K562 (cell line): Measurements from ENCODE around the gene DBI. TPM values are rescaled to one million over a fixed set of nuclear protein-coding genes. Genes with fewer than 3 reads are reported as not detected.

Source experiments
- ATAC-seq: fragments of 200-7000 bp; cut with Tn5 transposase; 3 replicates; pipeline ENCODE4 v1.9.1; 2020; ENCODE audit warnings: moderate library complexity
- BruUV-seq: library from RNA; stranded (reverse); fragments of 400-500 nt; replicated peaks from 2 replicates; lab custom pipeline; 2021; lab: Mats Ljungman, UMichigan
- CTCF ChIA-PET: fragments of 300-600 bp; formaldehyde crosslinking; extraction: SDS; loops from one replicate; lab custom pipeline; 2021; ENCODE audit warnings: low intra/inter-chr PET ratio; lab: Yijun Ruan, JAX
- POLR2A ChIA-PET: fragments of 300-600, 350-650 bp; sonication (Branson Sonifier 250); formaldehyde crosslinking; extraction: SDS; loops from one replicate; lab custom pipeline; 2021; ENCODE audit warnings: antibody characterized with exemption, inconsistent platforms; lab: Yijun Ruan, JAX
- DNase-seq, 4 experiments: peaks; one replicate each; pipeline versions ENCODE4 v3.0.0 to v3.0.0-alpha.2; 2011 to 2018; ENCODE audit warnings: low spot score in 3 of 4, mixed read lengths in 3 of 4; ENCODE audit errors: extremely low read depth in 1 of 4
- FAIRE-seq: peaks from 2 replicates; lab custom pipeline; 2011; peaks lifted over from hg19 to GRCh38; lab: Jason Lieb, UNC
- H2AFZ ChIP-seq: 2 replicates; pipeline ENCODE4 v1.6.0; 2011; ENCODE audit warnings: low read depth, low read length, control low read depth, inconsistent platforms
- H3K27ac ChIP-seq: fragments of 200-600 bp; 3 replicates; pipeline ENCODE4 v1.8.0; 2011; ENCODE audit warnings: low read depth, mild to moderate bottlenecking, control low read depth, inconsistent platforms, low read length, moderate library complexity, mixed read lengths; ENCODE audit errors: extremely low read depth
- H3K27me3 ChIP-seq, 2 experiments: fragments of 300-600 bp in 1 of 2; 2 replicates in 1 of 2; 3 replicates in 1 of 2; pipeline versions ENCODE4 v1.6.0 to v1.8.0; 2011; ENCODE audit warnings: inconsistent platforms in 2 of 2, low read length in 2 of 2, mild to moderate bottlenecking in 1 of 2, mixed read lengths in 1 of 2, moderate library complexity in 1 of 2; ENCODE audit not compliant: control insufficient read depth in 2 of 2, insufficient read depth in 2 of 2
- H3K36me3 ChIP-seq: fragments of 300-600 bp; 3 replicates; pipeline ENCODE4 v1.8.0; 2011; ENCODE audit warnings: mild to moderate bottlenecking, low read length, inconsistent platforms; ENCODE audit not compliant: control insufficient read depth, insufficient read depth
- H3K4me1 ChIP-seq, 2 experiments: fragments of 200-600 bp in 1 of 2; replicated peaks in 1 of 2; 2 replicates in 1 of 2; 3 replicates in 1 of 2; pipeline versions ENCODE4 v1.5.1 to v1.8.0; 2011; ENCODE audit warnings: inconsistent platforms in 2 of 2, low read length in 2 of 2, mild to moderate bottlenecking in 1 of 2, mixed read lengths in 1 of 2, moderate library complexity in 1 of 2; ENCODE audit not compliant: control insufficient read depth in 2 of 2, insufficient read depth in 2 of 2
- H3K4me2 ChIP-seq: 2 replicates; pipeline ENCODE4 v1.6.1; 2011; ENCODE audit warnings: low read length, control low read depth, inconsistent platforms, mixed read lengths; ENCODE audit not compliant: insufficient read depth
- H3K4me3 ChIP-seq: fragments of 200-600 bp; sonication (generic), shearing (Covaris generic); 2 replicates; pipeline ENCODE4 v1.5.1; 2016; ENCODE audit warnings: control low read depth, inconsistent platforms
- H3K79me2 ChIP-seq: fragments of 200-600 bp; 3 replicates; pipeline ENCODE4 v1.8.0; 2011; ENCODE audit warnings: low read length, inconsistent platforms; ENCODE audit not compliant: control insufficient read depth, insufficient read depth
- H3K9ac ChIP-seq, 2 experiments: 2 replicates each; pipeline versions ENCODE4 v1.6.0 to v1.6.1; 2011; ENCODE audit warnings: low read depth in 2 of 2, low read length in 2 of 2, control low read depth in 1 of 2, inconsistent platforms in 1 of 2, mild to moderate bottlenecking in 1 of 2, mixed read lengths in 1 of 2; ENCODE audit not compliant: insufficient read depth in 1 of 2
- H3K9me1 ChIP-seq: one replicate; pipeline ENCODE4 v1.6.0; 2011; ENCODE audit warnings: inconsistent platforms, mild to moderate bottlenecking, low read length, moderate library complexity; ENCODE audit not compliant: control insufficient read depth, insufficient read depth
- H3K9me3 ChIP-seq: replicated peaks from 2 replicates; pipeline ENCODE4 v1.5.1; 2011; ENCODE audit warnings: low read depth, low read length, inconsistent platforms; ENCODE audit not compliant: control insufficient read depth, insufficient read depth
- H4K20me1 ChIP-seq: replicated peaks from 2 replicates; pipeline ENCODE4 v1.6.1; 2011; ENCODE audit warnings: low read length, inconsistent platforms, mixed read lengths; ENCODE audit not compliant: control insufficient read depth, insufficient read depth
- ARHGAP35 ChIP-seq: fragments of 450-650 bp; IDR thresholded peaks from 2 replicates; pipeline ENCODE4 v1.6.1; 2018; ENCODE audit not compliant: partially characterized antibody
- ATF3 ChIP-seq, 2 experiments: fragments of 450-650 bp in 1 of 2; sonication (generic) in 1 of 2; formaldehyde crosslinking in 1 of 2; IDR thresholded peaks in 1 of 2; conservative IDR thresholded peaks in 1 of 2; 2 replicates each; pipeline versions ENCODE4 v1.6.1 to v1.8.1; 2016 to 2023; ENCODE audit warnings: mild to moderate bottlenecking in 2 of 2, moderate library complexity in 2 of 2, inconsistent platforms in 1 of 2, missing genetic modification reagents in 1 of 2
- DACH1 ChIP-seq: fragments of 450-650 bp; IDR thresholded peaks from 2 replicates; pipeline ENCODE4 v1.6.1; 2018; ENCODE audit not compliant: partially characterized antibody
- DIDO1 ChIP-seq: fragments of 450-650 bp; IDR thresholded peaks from 2 replicates; pipeline ENCODE4 v1.6.1; 2016; ENCODE audit warnings: low read depth, missing biosample characterization, missing genetic modification characterization
- ELK1 ChIP-seq: sonication (generic); formaldehyde crosslinking; IDR thresholded peaks from 2 replicates; pipeline ENCODE4 v1.8.1; 2022; ENCODE audit warnings: missing genetic modification reagents
- IRF1 ChIP-seq: sonication (generic); formaldehyde crosslinking; IDR thresholded peaks from 2 replicates; pipeline ENCODE4 v1.8.0; 2022; ENCODE audit warnings: missing genetic modification reagents, mild to moderate bottlenecking, borderline replicate concordance
- RBFOX2 ChIP-seq: fragments of 200-400 bp; formaldehyde crosslinking; IDR thresholded peaks from 2 replicates; pipeline ENCODE4 v1.6.1; 2017; ENCODE audit warnings: low read depth, mild to moderate bottlenecking, low read length, moderate library complexity
- ZNF232 ChIP-seq: sonication (generic); formaldehyde crosslinking; IDR thresholded peaks from 2 replicates; pipeline ENCODE4 v1.8.0; 2022; ENCODE audit warnings: mild to moderate bottlenecking, missing genetic modification reagents
- ZNF407 ChIP-seq: fragments of 450-650 bp; IDR thresholded peaks from 2 replicates; pipeline ENCODE4 v1.6.1; 2016; ENCODE audit warnings: low read depth
- WGBS: fragments of 100-300 bp; shearing (Covaris generic); methylation state at CpG from one replicate; pipeline ENCODE4 v1.1.6; 2016; ENCODE audit warnings: low coverage, mixed read lengths; ENCODE audit not compliant: insufficient coverage; ENCODE audit errors: missing lambda C conversion rate; 5-methylcytosine and 5-hydroxymethylcytosine counted together
- in situ Hi-C: fragments of 300-500 bp; cut with MboI; formaldehyde crosslinking; loops from 4 replicates; pipeline ENCODE4 v1.15.0; 2018; ENCODE audit warnings: inconsistent platforms, mixed read lengths
- intact Hi-C: fragments of 100-400 bp; cut with micrococcal nuclease; formaldehyde crosslinking; loops from 2 replicates; pipeline ENCODE4 v1.14.2; 2022
- polyA plus RNA-seq, 8 experiments: library from polyadenylated mRNA; depleted of rRNA in 4 of 8; stranded (reverse) in 5 of 8; unstranded in 3 of 8; fragments of >200 nt; fragmentation: Nextera tagmentation in 2 of 8; fragmentation: Illumina TruSeq in 1 of 8; extraction: Ambion mirVana in 2 of 8; extraction: Trizol in 1 of 8; gene quantifications; 2 replicates each; pipeline versions ENCODE4 v1.2.1 to v1.2.3, GENCODE V29; 2011 to 2014; ENCODE audit warnings: inconsistent platforms in 1 of 8, missing spikeins in 1 of 8
- total RNA-seq, 7 experiments: library from RNA; depleted of rRNA in 6 of 7; stranded (reverse); fragments of >200 nt in 6 of 7; fragmentation: Illumina TruSeq in 2 of 7; extraction: Trizol in 2 of 7; gene quantifications; 2 replicates each; pipeline versions ENCODE4 v1.2.1 to v1.2.3, GENCODE V29; 2011 to 2021; ENCODE audit warnings: low replicate concordance in 1 of 7

Gene DBI
- total and polyA plus RNA-seq, 9 of the 15 experiments (the other 6 are each of a cell fraction or from before 2014, with no cell fraction given) = 55.8 to 443 (median 194) TPM

- POLR2A ChIA-PET = no interaction called here
- Histone ChIP-seq H3K79me2 (no peaks in the 10 kb centered on the region), H3K36me3 (no peaks in the 10 kb centered on the region), H4K20me1 (no peaks in the 10 kb centered on the region), H3K9ac (no peak overlapping the region), H3K4me1 (peaks cover 0 to 8% of the 10 kb centered on the region in 2 experiments; a peak in 3 of 5 replicates), H3K9me3 (no peaks in the 10 kb centered on the region), H3K4me2 (no peak overlapping the region), H3K4me3 (no peak overlapping the region), H3K9me1 (no peaks in the 10 kb centered on the region), H3K27ac (no peak overlapping the region), H3K27me3 (peaks cover 4 to 15% of the 10 kb centered on the region in 2 experiments; a peak in 3 of 5 replicates), H2AFZ (no peak overlapping the region)
- CTCF ChIA-PET = no interaction called here
- FAIRE-seq (no peak), ATAC-seq (no peak), DNase-seq (no peak)
- 3% methylated on average over 3 of the region's 3 CpGs for WGBS
- in situ Hi-C loops = no loop called here
- intact Hi-C loops = loop anchor here (5.0 kb wide), 1 partner anchor 68 kb away; no protein-coding TSS in a partner anchor
- BruUV-seq = no TSS peak
- TF ChIP-seq DIDO1 (tag) = no peak
- no peak for TF ChIP-seq IRF1 (CRISPR knock-in tag)
- TF ChIP-seq ZNF232 (CRISPR knock-in tag) = no peak
- TF ChIP-seq RBFOX2 = no peak
- no peak for TF ChIP-seq ARHGAP35
- no peak for TF ChIP-seq ZNF407
- no peak for TF ChIP-seq ATF3 (IDR thresholded peaks at IDR 0.05)
- no peak for TF ChIP-seq ATF3 (CRISPR knock-in tag; conservative IDR thresholded peaks at IDR 0.05)
- TF ChIP-seq DACH1 = no peak
- no peak for TF ChIP-seq ELK1
Measured at GRCh38 chr2:119385466-119385865, 18.7 kb downstream of the DBI start.
